ENCODE data around the gene E2F2.

Gene E2F2

DNA sequence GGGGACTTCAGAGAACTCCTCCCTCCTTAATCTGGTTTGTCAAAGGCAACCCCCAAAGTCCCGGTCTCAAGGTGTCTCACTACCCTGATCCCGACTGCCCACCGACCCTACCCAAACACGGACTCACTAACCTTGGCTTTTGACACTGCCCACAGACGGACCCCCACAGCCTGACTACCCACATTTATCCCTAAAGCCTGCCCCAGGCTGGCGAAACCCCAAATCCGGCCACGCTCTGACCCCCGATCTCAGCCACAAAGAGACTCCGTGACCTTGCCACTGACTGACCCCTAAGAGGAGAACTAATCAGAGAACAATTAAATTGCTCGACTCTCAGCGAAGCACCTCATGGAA is 23.1 kb upstream of the E2F2 start:
- Histone ChIP-seq H3K4me1 (ENCODE audit: insufficient read depth, low read length, poor library complexity, severe bottlenecking) (peaks cover 30% of the 10 kb centered on the region), H3K4me2 (ENCODE audit: low read depth, low read length, poor library complexity, severe bottlenecking) (peak overlapping the region; percentile 75), H3K36me3 (ENCODE audit: insufficient read depth, low read length) (no peaks in the 10 kb centered on the region), H3F3A (ENCODE audit: low read depth) (no peaks in the 10 kb centered on the region), H4K20me1 (ENCODE audit: insufficient read depth, low read length, poor library complexity, severe bottlenecking) (no peaks in the 10 kb centered on the region), H3K4me3 (ENCODE audit: low read length, poor library complexity, severe bottlenecking) (peak overlapping the region; percentile 69), H3K27me3 (ENCODE audit: insufficient read depth, low read length, poor library complexity, severe bottlenecking) (peaks cover 5% of the 10 kb centered on the region), H3K9ac (ENCODE audit: low read depth, low read length, poor library complexity, severe bottlenecking) (peak overlapping the region; percentile 71), H3K79me2 (ENCODE audit: insufficient read depth, low read length) (no peaks in the 10 kb centered on the region), H2AFZ (ENCODE audit: low read length) (peak overlapping the region; percentile 87), H3K9me3 (ENCODE audit: insufficient read depth, low read depth, low read length) (no peaks in the 10 kb centered on the region), H3K9me2 (replicated peaks; ENCODE audit: low read depth, low read length) (no peaks in the 10 kb centered on the region)
- TF ChIP-seq EZH2phosphoT487 (IDR thresholded peaks at IDR 0.05; ENCODE audit: borderline replicate concordance): no peak
- TF ChIP-seq, protein P1, sequence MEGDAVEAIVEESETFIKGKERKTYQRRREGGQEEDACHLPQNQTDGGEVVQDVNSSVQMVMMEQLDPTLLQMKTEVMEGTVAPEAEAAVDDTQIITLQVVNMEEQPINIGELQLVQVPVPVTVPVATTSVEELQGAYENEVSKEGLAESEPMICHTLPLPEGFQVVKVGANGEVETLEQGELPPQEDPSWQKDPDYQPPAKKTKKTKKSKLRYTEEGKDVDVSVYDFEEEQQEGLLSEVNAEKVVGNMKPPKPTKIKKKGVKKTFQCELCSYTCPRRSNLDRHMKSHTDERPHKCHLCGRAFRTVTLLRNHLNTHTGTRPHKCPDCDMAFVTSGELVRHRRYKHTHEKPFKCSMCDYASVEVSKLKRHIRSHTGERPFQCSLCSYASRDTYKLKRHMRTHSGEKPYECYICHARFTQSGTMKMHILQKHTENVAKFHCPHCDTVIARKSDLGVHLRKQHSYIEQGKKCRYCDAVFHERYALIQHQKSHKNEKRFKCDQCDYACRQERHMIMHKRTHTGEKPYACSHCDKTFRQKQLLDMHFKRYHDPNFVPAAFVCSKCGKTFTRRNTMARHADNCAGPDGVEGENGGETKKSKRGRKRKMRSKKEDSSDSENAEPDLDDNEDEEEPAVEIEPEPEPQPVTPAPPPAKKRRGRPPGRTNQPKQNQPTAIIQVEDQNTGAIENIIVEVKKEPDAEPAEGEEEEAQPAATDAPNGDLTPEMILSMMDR (conservative IDR thresholded peaks at IDR 0.05; ENCODE audit: low read length): no peak

DNA sequence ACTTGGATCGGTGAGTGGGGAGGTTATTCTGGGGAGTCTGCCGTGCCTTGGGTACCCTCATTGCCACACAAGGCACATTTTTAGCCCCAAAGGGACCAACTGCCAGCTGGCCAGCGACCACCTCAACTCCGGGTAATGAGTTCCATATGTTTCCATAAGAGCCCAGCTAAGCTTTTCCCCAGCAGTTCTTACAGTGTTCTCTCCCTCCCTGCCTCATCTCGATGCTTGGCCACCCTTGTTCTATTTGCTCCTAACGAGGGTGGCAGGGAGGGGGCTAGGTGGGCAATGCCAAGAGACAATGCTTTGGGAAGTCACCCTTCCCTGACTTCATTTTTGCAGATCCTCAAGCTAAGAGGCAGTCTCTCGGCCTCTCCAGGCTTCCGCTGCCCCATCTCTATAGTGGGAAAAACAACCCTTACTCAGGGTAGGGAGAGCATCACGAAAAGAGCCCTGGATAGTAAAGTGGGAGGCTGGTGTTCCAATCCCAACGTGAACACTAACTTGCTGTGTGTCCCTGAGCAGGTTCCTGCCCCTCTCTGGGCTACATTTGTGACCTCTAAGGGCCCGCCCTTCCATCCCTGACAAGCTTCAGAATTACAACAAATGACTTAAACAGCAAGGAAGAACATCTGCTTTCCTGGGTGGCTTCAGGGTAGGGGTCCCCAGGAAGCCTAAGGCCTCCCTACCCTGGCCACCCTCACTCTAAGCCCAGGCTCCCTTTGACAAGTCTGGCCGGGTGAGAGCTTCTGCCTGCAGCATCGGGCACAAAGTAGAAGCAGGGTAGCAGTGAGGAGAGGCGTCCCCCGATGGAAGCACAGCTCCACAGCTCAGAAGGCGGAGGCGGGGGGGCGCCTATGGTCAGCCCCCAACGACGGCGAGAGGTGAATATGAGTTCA is 22.4 kb upstream of the E2F2 start:
- H3K4me3 ChIP-seq (ENCODE audit: low read length, poor library complexity, severe bottlenecking): peak overlapping the region; percentile 69
- H3K9me3 ChIP-seq (ENCODE audit: insufficient read depth, low read depth, low read length): no peaks in the 10 kb centered on the region
- TF ChIP-seq, protein P1 (conservative IDR thresholded peaks at IDR 0.05; ENCODE audit: low read length): no peak
- no peak for TF ChIP-seq EZH2phosphoT487 (IDR thresholded peaks at IDR 0.05; ENCODE audit: borderline replicate concordance)
- H3K79me2 ChIP-seq (ENCODE audit: insufficient read depth, low read length): no peaks in the 10 kb centered on the region
- H3K4me1 ChIP-seq (ENCODE audit: insufficient read depth, low read length, poor library complexity, severe bottlenecking): peaks cover 23% of the 10 kb centered on the region
- no peak overlapping the region for H2AFZ ChIP-seq (ENCODE audit: low read length)
- H3K9ac ChIP-seq (ENCODE audit: low read depth, low read length, poor library complexity, severe bottlenecking): peak overlapping the region; percentile 71
- no peaks in the 10 kb centered on the region for H3K36me3 ChIP-seq (ENCODE audit: insufficient read depth, low read length)
- no peaks in the 10 kb centered on the region for H3K27me3 ChIP-seq (ENCODE audit: insufficient read depth, low read length, poor library complexity, severe bottlenecking)
- peak overlapping the region; percentile 75 for H3K4me2 ChIP-seq (ENCODE audit: low read depth, low read length, poor library complexity, severe bottlenecking)
- H3K9me2 ChIP-seq (replicated peaks; ENCODE audit: low read depth, low read length): no peaks in the 10 kb centered on the region
- no peaks in the 10 kb centered on the region for H4K20me1 ChIP-seq (ENCODE audit: insufficient read depth, low read length, poor library complexity, severe bottlenecking)
- no peaks in the 10 kb centered on the region for H3F3A ChIP-seq (ENCODE audit: low read depth)

DNA sequence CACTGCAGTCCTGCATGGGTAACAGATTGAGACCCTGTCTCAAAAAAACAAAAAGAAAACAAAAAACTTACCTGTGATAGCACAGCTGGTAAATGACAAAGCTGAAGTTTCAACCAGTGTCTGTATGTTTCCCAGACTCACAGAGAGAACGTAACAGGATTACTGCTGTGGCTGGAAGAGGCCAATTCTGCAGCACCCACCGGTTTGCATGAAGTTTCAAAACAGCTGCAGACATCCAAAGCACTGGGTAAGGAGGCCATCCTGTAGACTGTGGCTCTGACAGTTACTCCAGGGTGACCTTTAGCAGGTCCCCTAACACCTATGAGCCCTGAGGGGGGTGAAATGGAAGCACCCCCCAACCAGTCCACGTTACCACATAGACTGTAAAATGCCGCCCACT is 20.8 kb upstream of the E2F2 start:
- TF ChIP-seq EZH2phosphoT487 (IDR thresholded peaks at IDR 0.05; ENCODE audit: borderline replicate concordance): no peak
- TF ChIP-seq, protein P1 (conservative IDR thresholded peaks at IDR 0.05; ENCODE audit: low read length): no peak
- no peaks in the 10 kb centered on the region for H3K36me3 ChIP-seq (ENCODE audit: insufficient read depth, low read length)
- peaks cover 15% of the 10 kb centered on the region for H3K4me1 ChIP-seq (ENCODE audit: insufficient read depth, low read length, poor library complexity, severe bottlenecking)
- H3K4me2 ChIP-seq (ENCODE audit: low read depth, low read length, poor library complexity, severe bottlenecking): no peak overlapping the region
- H3K79me2 ChIP-seq (ENCODE audit: insufficient read depth, low read length): no peaks in the 10 kb centered on the region
- no peaks in the 10 kb centered on the region for H3F3A ChIP-seq (ENCODE audit: low read depth)
- no peaks in the 10 kb centered on the region for H3K9me3 ChIP-seq (ENCODE audit: insufficient read depth, low read depth, low read length)
- no peak overlapping the region for H3K9ac ChIP-seq (ENCODE audit: low read depth, low read length, poor library complexity, severe bottlenecking)
- H4K20me1 ChIP-seq (ENCODE audit: insufficient read depth, low read length, poor library complexity, severe bottlenecking): no peaks in the 10 kb centered on the region
- no peaks in the 10 kb centered on the region for H3K27me3 ChIP-seq (ENCODE audit: insufficient read depth, low read length, poor library complexity, severe bottlenecking)
- H2AFZ ChIP-seq (ENCODE audit: low read length): no peak overlapping the region
- no peak overlapping the region for H3K4me3 ChIP-seq (ENCODE audit: low read length, poor library complexity, severe bottlenecking)
- no peaks in the 10 kb centered on the region for H3K9me2 ChIP-seq (replicated peaks; ENCODE audit: low read depth, low read length)
